ENCODE measurements around the gene NCAM1. TPM values are rescaled to one million over a fixed set of nuclear protein-coding genes. Genes with fewer than 3 reads are reported as not detected.

Gene NCAM1
- total RNA-seq, 4 donors from 2014 or later: 12.8 to 27.7 (median 15.7) TPM

GRCh38 chr11:113255096-113255495 lies 293.9 kb downstream of the NCAM1 start:
- TF ChIP-seq POLR2A (IDR thresholded peaks at IDR 0.05): no peak
- no peak for TF ChIP-seq CTCF (IDR thresholded peaks at IDR 0.05 in 4 of 5, conservative IDR thresholded peaks at IDR 0.05 in 1 of 5)
- no peaks in the 10 kb centered on the region for H3K4me1 ChIP-seq
- ATAC-seq: no peak
- H3K4me3 ChIP-seq: no peak overlapping the region
- no peaks in the 10 kb centered on the region for H3K27me3 ChIP-seq
- intact Hi-C loops (cut with DNase I; ENCODE audit: low total_unique reads) (no loop called here), in situ Hi-C loops (cut with MboI; ENCODE audit: low sequenced_read_pairs in 4 of 4) (no loop called here)
- DNase-seq: no peak
- no peak overlapping the region for H3K27ac ChIP-seq
- no peaks in the 10 kb centered on the region for H3K9me3 ChIP-seq
- H3K36me3 ChIP-seq: no peaks in the 10 kb centered on the region

- no peak overlapping the region for H3K27ac ChIP-seq
- intact Hi-C loops (cut with DNase I; ENCODE audit: low total_unique reads): no loop called here
Observed at GRCh38 chr11:113255741-113256140, 294.5 kb downstream of the NCAM1 start.

GRCh38 chr11:113256431-113257202 lies 295.4 kb downstream of the NCAM1 start:
- no peaks in the 10 kb centered on the region for H3K27me3 ChIP-seq
- TF ChIP-seq POLR2A (IDR thresholded peaks at IDR 0.05) (no peak), CTCF (IDR thresholded peaks at IDR 0.05 in 4 of 5, conservative IDR thresholded peaks at IDR 0.05 in 1 of 5) (no peak)
- intact Hi-C loops (cut with DNase I; ENCODE audit: low total_unique reads) (no loop called here), in situ Hi-C loops (cut with MboI; ENCODE audit: low sequenced_read_pairs in 4 of 4) (no loop called here)
- no peak overlapping the region for H3K4me3 ChIP-seq
- no peaks in the 10 kb centered on the region for H3K4me1 ChIP-seq
- ATAC-seq (no peak), DNase-seq (no peak)
- H3K9me3 ChIP-seq: no peaks in the 10 kb centered on the region
- no peak overlapping the region for H3K27ac ChIP-seq
- no peaks in the 10 kb centered on the region for H3K36me3 ChIP-seq

More at GRCh38 chr11:113255741-113256140, 294.5 kb downstream of the NCAM1 start:
- ATAC-seq (no peak), DNase-seq (no peak)
- Histone ChIP-seq H3K4me1 (no peaks in the 10 kb centered on the region), H3K9me3 (no peaks in the 10 kb centered on the region), H3K36me3 (no peaks in the 10 kb centered on the region), H3K27me3 (no peaks in the 10 kb centered on the region), H3K4me3 (no peak overlapping the region)
- in situ Hi-C loops (cut with MboI; ENCODE audit: low sequenced_read_pairs in 4 of 4): no loop called here
- TF ChIP-seq POLR2A (IDR thresholded peaks at IDR 0.05) (no peak), CTCF (IDR thresholded peaks at IDR 0.05 in 4 of 5, conservative IDR thresholded peaks at IDR 0.05 in 1 of 5) (no peak)

GRCh38 chr11:113260096-113260425 lies 298.8 kb downstream of the NCAM1 start:
- in situ Hi-C loops (cut with MboI; ENCODE audit: low sequenced_read_pairs in 4 of 4): no loop called here
- ATAC-seq (no peak), DNase-seq (no peak)
- no peak overlapping the region for H3K4me3 ChIP-seq
- no peaks in the 10 kb centered on the region for H3K9me3 ChIP-seq
- intact Hi-C loops (cut with DNase I; ENCODE audit: low total_unique reads): no loop called here
- no peaks in the 10 kb centered on the region for H3K4me1 ChIP-seq
- no peaks in the 10 kb centered on the region for H3K27me3 ChIP-seq
- no peaks in the 10 kb centered on the region for H3K36me3 ChIP-seq
- no peak for TF ChIP-seq POLR2A (IDR thresholded peaks at IDR 0.05)
- no peak for TF ChIP-seq CTCF (IDR thresholded peaks at IDR 0.05 in 4 of 5, conservative IDR thresholded peaks at IDR 0.05 in 1 of 5)
- H3K27ac ChIP-seq: no peak overlapping the region

GRCh38 chr11:113260541-113260940 lies 299.3 kb downstream of the NCAM1 start:
- in situ Hi-C loops (cut with MboI; ENCODE audit: low sequenced_read_pairs in 4 of 4): no loop called here
- TF ChIP-seq CTCF (IDR thresholded peaks at IDR 0.05 in 4 of 5, conservative IDR thresholded peaks at IDR 0.05 in 1 of 5): no peak
- TF ChIP-seq POLR2A (IDR thresholded peaks at IDR 0.05): no peak
- H3K36me3 ChIP-seq: no peaks in the 10 kb centered on the region
- intact Hi-C loops (cut with DNase I; ENCODE audit: low total_unique reads): no loop called here
- DNase-seq: no peak
- no peak for ATAC-seq
- no peaks in the 10 kb centered on the region for H3K27me3 ChIP-seq
- H3K9me3 ChIP-seq: no peaks in the 10 kb centered on the region
- H3K4me1 ChIP-seq: no peaks in the 10 kb centered on the region
- H3K4me3 ChIP-seq: no peak overlapping the region
- H3K27ac ChIP-seq: no peak overlapping the region

All from gastrocnemius medialis (tissue), 4 donors.